ENCODE measurements around the gene SMURF1.
"Not testable (repeated sequence)": the region's sequence is repeated elsewhere in the genome, so short reads cannot be mapped to it uniquely, and the experiment has no call there.

Gene SMURF1

GRCh38 chr7:99118077-99118476 lies 25.8 kb downstream of the SMURF1 start:
- no peak for DNase-seq

GRCh38 chr7:99116144-99116543 lies 27.8 kb downstream of the SMURF1 start:
- DNase-seq: no peak

- DNase-seq: no peak
Observed at GRCh38 chr7:99115379-99115778, 28.5 kb downstream of the SMURF1 start.

GRCh38 chr7:99112979-99113378 lies 30.9 kb downstream of the SMURF1 start:
- DNase-seq: no peak

GRCh38 chr7:99112097-99112496 lies 31.8 kb downstream of the SMURF1 start:
- DNase-seq: no peak

GRCh38 chr7:99111591-99111990 lies 32.3 kb downstream of the SMURF1 start:
- no peak for DNase-seq

- no peak for DNase-seq
Observed at GRCh38 chr7:99109108-99110051, 34.5 kb downstream of the SMURF1 start.

GRCh38 chr7:99108613-99109012 lies 35.3 kb downstream of the SMURF1 start:
- no peak for DNase-seq

GRCh38 chr7:99106821-99107241 lies 37.1 kb downstream of the SMURF1 start:
- no peak for DNase-seq

- no peak for DNase-seq
Observed at GRCh38 chr7:99106411-99106810, 37.5 kb downstream of the SMURF1 start.

GRCh38 chr7:99105756-99106155 lies 38.2 kb downstream of the SMURF1 start:
- no peak for DNase-seq

GRCh38 chr7:99104631-99105030 lies 39.3 kb downstream of the SMURF1 start:
- DNase-seq: no peak

- DNase-seq: not testable (repeated sequence)
Observed at GRCh38 chr7:99103836-99104235, 40.1 kb downstream of the SMURF1 start.

GRCh38 chr7:99102809-99103690 lies 40.9 kb downstream of the SMURF1 start:
- DNase-seq: no peak

- no peak for DNase-seq
Observed at GRCh38 chr7:99102361-99102760, 41.5 kb downstream of the SMURF1 start.

GRCh38 chr7:99101516-99101915 lies 42.4 kb downstream of the SMURF1 start:
- not testable (repeated sequence) for DNase-seq

GRCh38 chr7:99099499-99100077 lies 44.3 kb downstream of the SMURF1 start:
- no peak for DNase-seq

GRCh38 chr7:99098824-99099498 lies 44.9 kb downstream of the SMURF1 start:
- DNase-seq: no peak

- DNase-seq: no peak
Observed at GRCh38 chr7:99098286-99098823, 45.6 kb downstream of the SMURF1 start.

GRCh38 chr7:99097730-99098129 lies 46.2 kb downstream of the SMURF1 start:
- no peak for DNase-seq

- no peak for DNase-seq
Observed at GRCh38 chr7:99096124-99096887, 47.6 kb downstream of the SMURF1 start.

- no peak for DNase-seq
Observed at GRCh38 chr7:99095698-99096097, 48.2 kb downstream of the SMURF1 start.

Data from NCI-H2227 treated with DMSO at 0.1 percent for 48 hours (cell line).